ENCODE results near the gene ZNF784. TPM values are rescaled to one million over a fixed set of nuclear protein-coding genes. Genes with fewer than 3 reads are reported as not detected.
A peak's percentile ranks its signal among the peaks of the same experiment; 100 is the strongest.

Gene ZNF784
- total RNA-seq, 1 experiment from 2014 or later = 10.2 TPM

DNA sequence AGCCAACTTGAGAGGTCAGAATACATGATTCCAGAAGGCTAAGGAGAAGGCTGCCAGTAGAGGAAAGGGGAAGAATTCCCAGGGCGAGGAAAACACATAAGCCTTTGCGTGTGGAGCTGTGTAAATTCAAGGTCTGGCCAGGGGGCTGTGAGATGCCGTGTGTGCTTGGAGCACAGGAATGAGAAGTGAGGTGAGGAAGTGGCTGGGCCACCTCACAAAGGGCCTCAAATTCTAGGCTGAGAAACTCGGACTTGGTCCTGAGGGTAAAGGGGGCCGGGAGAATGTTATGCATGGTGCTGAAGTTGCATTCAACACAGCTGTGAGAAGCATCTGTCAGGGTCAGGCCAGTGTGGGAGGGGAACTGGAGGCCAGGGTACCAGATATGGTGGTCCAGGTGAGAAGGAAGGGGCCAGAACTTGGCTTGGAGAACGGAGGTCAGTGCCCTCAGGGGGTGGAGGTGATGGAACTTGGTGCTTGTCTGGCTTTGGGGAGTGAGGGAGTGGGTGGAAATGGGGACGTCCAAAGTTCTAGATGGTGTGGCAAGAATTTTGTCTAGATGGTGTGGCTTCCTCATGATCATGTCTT, 11.6 kb upstream of the ZNF784 start:
- POLR2A ChIA-PET = interaction anchor here (0.5 kb wide), 1 partner anchor 1523 kb away, joined by 8 read pairs; no protein-coding TSS in a partner anchor
- H3K27ac Mint-ChIP-seq (ENCODE audit: unreplicated experiment) = peak overlapping the region; percentile 97
- intact Hi-C loops (cut with micrococcal nuclease; ENCODE audit: unreplicated experiment) = loop anchor here (2.0 to 10.0 kb wide), 2 partner anchors 55 to 251 kb away; partner anchors contain the start of genes RPL28, TMEM238 and ZNF579
- Histone ChIP-seq H3K36me3 (ENCODE audit: control insufficient read depth, insufficient read depth, low read length) (0 out of 2 replicates have a peak, but pooled peaks cover 2% of the 10 kb centered on the region), H3K9me3 (no peaks in the 10 kb centered on the region), H3K27me3 (replicated peaks; ENCODE audit: control insufficient read depth, insufficient read depth, low read length) (no peaks in the 10 kb centered on the region), H3K4me3 (ENCODE audit: low read depth, low read length) (peak overlapping the region; percentile 74), H3K4me1 (peaks cover 16% of the 10 kb centered on the region)
- H3K4me3 Mint-ChIP-seq (ENCODE audit: unreplicated experiment) = peak overlapping the region; percentile 91
- no peaks in the 10 kb centered on the region for H3K9me3 Mint-ChIP-seq (ENCODE audit: unreplicated experiment)
- peaks cover 36% of the 10 kb centered on the region for H3K4me1 Mint-ChIP-seq (ENCODE audit: low read depth, unreplicated experiment)
- no peaks in the 10 kb centered on the region for H3K27me3 Mint-ChIP-seq (ENCODE audit: insufficient read depth, unreplicated experiment)
- CTCF ChIA-PET = no interaction called here
- TF ChIP-seq, protein P1, sequence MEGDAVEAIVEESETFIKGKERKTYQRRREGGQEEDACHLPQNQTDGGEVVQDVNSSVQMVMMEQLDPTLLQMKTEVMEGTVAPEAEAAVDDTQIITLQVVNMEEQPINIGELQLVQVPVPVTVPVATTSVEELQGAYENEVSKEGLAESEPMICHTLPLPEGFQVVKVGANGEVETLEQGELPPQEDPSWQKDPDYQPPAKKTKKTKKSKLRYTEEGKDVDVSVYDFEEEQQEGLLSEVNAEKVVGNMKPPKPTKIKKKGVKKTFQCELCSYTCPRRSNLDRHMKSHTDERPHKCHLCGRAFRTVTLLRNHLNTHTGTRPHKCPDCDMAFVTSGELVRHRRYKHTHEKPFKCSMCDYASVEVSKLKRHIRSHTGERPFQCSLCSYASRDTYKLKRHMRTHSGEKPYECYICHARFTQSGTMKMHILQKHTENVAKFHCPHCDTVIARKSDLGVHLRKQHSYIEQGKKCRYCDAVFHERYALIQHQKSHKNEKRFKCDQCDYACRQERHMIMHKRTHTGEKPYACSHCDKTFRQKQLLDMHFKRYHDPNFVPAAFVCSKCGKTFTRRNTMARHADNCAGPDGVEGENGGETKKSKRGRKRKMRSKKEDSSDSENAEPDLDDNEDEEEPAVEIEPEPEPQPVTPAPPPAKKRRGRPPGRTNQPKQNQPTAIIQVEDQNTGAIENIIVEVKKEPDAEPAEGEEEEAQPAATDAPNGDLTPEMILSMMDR (IDR thresholded peaks at IDR 0.05; ENCODE audit: insufficient read depth in 1 of 2, low read depth in 1 of 2, low read length in 1 of 2, severe bottlenecking in 1 of 2, unreplicated experiment in 1 of 2) = no peak
- H3K36me3 Mint-ChIP-seq (ENCODE audit: insufficient read depth, unreplicated experiment) = peaks cover 69% of the 10 kb centered on the region
- no peak for DNase-seq
- no TSS peak for BruUV-seq (replicated peaks)

DNA sequence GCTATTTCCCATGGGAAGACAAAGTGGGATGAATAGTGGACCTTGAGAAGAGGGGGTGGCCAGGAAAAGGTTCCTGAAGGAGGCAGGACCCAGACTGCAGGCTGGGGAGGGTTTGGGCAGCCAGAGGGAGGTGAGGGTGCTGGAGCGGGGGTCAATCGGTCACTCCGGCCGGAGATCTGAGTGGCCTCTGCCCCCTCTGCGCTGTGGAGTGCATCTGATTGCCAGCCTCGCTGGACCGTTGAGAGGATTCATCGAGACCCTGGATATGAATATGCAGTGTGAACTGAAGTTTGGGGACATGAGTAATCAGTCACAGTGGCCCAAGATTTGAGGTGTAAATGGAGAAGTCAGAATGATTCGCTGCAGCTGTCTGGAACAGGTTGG, 11.0 kb upstream of the ZNF784 start:
- H3K4me3 Mint-ChIP-seq (ENCODE audit: unreplicated experiment) = peak overlapping the region; percentile 91
- peaks cover 36% of the 10 kb centered on the region for H3K4me1 Mint-ChIP-seq (ENCODE audit: low read depth, unreplicated experiment)
- Histone ChIP-seq H3K27me3 (replicated peaks; ENCODE audit: control insufficient read depth, insufficient read depth, low read length) (no peaks in the 10 kb centered on the region), H3K4me1 (peaks cover 16% of the 10 kb centered on the region), H3K4me3 (ENCODE audit: low read depth, low read length) (peak overlapping the region; percentile 74), H3K9me3 (no peaks in the 10 kb centered on the region), H3K36me3 (ENCODE audit: control insufficient read depth, insufficient read depth, low read length) (0 out of 2 replicates have a peak, but pooled peaks cover 2% of the 10 kb centered on the region)
- TF ChIP-seq, protein P1 (IDR thresholded peaks at IDR 0.05; ENCODE audit: insufficient read depth in 1 of 2, low read depth in 1 of 2, low read length in 1 of 2, severe bottlenecking in 1 of 2, unreplicated experiment in 1 of 2) = no peak
- DNase-seq = no peak
- no peaks in the 10 kb centered on the region for H3K9me3 Mint-ChIP-seq (ENCODE audit: unreplicated experiment)
- intact Hi-C loops (cut with micrococcal nuclease; ENCODE audit: unreplicated experiment) = loop anchor here (2.0 to 10.0 kb wide), 2 partner anchors 55 to 251 kb away; partner anchors contain the start of genes RPL28, TMEM238 and ZNF579
- no TSS peak for BruUV-seq (replicated peaks)
- ChIA-PET POLR2A (interaction anchor here (0.7 to 1.3 kb wide), 2 partner anchors 8 to 11 kb away, joined by 5 to 6 read pairs; partner anchors contain the start of genes ZNF581 and ZNF784), CTCF (interaction anchor here (0.8 to 0.9 kb wide), 4 partner anchors 19 to 132 kb away, joined by 3 to 4 read pairs (median 4); no protein-coding TSS in a partner anchor)
- peaks cover 63% of the 10 kb centered on the region for H3K36me3 Mint-ChIP-seq (ENCODE audit: insufficient read depth, unreplicated experiment)
- H3K27ac Mint-ChIP-seq (ENCODE audit: unreplicated experiment) = peak overlapping the region; percentile 97
- no peaks in the 10 kb centered on the region for H3K27me3 Mint-ChIP-seq (ENCODE audit: insufficient read depth, unreplicated experiment)

DNA sequence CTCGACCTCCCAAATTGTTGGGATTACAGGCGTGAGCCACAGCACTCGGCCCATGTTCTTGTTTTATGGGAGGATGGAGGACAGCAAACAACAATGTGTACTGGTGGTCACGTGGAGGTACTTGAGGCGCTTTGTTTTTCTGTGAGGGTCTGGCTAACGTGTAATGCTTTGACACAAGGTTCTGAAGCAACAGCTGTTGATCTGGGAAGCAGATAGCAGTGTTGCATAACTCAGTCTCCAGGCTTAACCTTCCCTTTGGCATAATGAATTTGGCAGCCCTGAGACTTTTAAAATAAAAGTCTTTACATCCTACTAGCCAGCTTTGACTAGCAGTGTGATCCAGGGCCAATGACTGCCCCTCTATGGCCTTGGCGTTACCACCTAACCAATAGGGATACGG, 9.5 kb upstream of the ZNF784 start:
- Mint-ChIP-seq H3K9me3 (ENCODE audit: unreplicated experiment) (no peaks in the 10 kb centered on the region), H3K27me3 (ENCODE audit: insufficient read depth, unreplicated experiment) (no peaks in the 10 kb centered on the region), H3K4me3 (ENCODE audit: unreplicated experiment) (no peak overlapping the region), H3K36me3 (ENCODE audit: insufficient read depth, unreplicated experiment) (peaks cover 52% of the 10 kb centered on the region), H3K27ac (ENCODE audit: unreplicated experiment) (peak overlapping the region; percentile 97), H3K4me1 (ENCODE audit: low read depth, unreplicated experiment) (peaks cover 31% of the 10 kb centered on the region)
- ChIA-PET CTCF (interaction anchor here (0.8 to 2.0 kb wide), 4 partner anchors 9 to 531 kb away, joined by 3 to 14 read pairs (median 9); partner anchors contain the start of genes U2AF2 and ZNF581), POLR2A (interaction anchor here (0.7 to 1.3 kb wide), 3 partner anchors 9 to 295 kb away, joined by 5 to 12 read pairs (median 9); partner anchors contain the start of gene ZNF581)
- H3K9me3 ChIP-seq = no peaks in the 10 kb centered on the region
- no peaks in the 10 kb centered on the region for H3K27me3 ChIP-seq (replicated peaks; ENCODE audit: control insufficient read depth, insufficient read depth, low read length)
- H3K4me1 ChIP-seq = peaks cover 7% of the 10 kb centered on the region
- DNase-seq = no peak
- BruUV-seq (replicated peaks) = no TSS peak
- intact Hi-C loops (cut with micrococcal nuclease; ENCODE audit: unreplicated experiment) = loop anchor here (2.0 to 10.0 kb wide), 3 partner anchors 53 to 249 kb away; partner anchors contain the start of genes RPL28, TMEM238 and ZNF579
- TF ChIP-seq, protein P1 (IDR thresholded peaks at IDR 0.05; ENCODE audit: insufficient read depth in 1 of 2, low read depth in 1 of 2, low read length in 1 of 2, severe bottlenecking in 1 of 2, unreplicated experiment in 1 of 2) = no peak
- no peak overlapping the region for H3K4me3 ChIP-seq (ENCODE audit: low read depth, low read length)
- 0 out of 2 replicates have a peak, but pooled peaks cover 2% of the 10 kb centered on the region for H3K36me3 ChIP-seq (ENCODE audit: control insufficient read depth, insufficient read depth, low read length)

All from Caco-2 (cell line).